GM23248 (cell line): ENCODE data around the gene LRRC73. TPM values are rescaled to one million over a fixed set of nuclear protein-coding genes. Genes with fewer than 3 reads are reported as not detected.

Experiments
- DNase-seq: peaks from one replicate; pipeline ENCODE4 v3.0.0-alpha.2; 2015
- H2AFZ ChIP-seq: fragments of 200-600 bp; sonication (generic); 2 replicates; pipeline ENCODE4 v1.6.1; 2016; ENCODE audit warnings: antibody characterized with exemption
- H3F3A ChIP-seq: fragments of 200-600 bp; sonication (generic); 2 replicates; pipeline ENCODE4 v1.6.1; 2016; ENCODE audit warnings: mild to moderate bottlenecking, antibody characterized with exemption, mixed run types; ENCODE audit not compliant: insufficient read depth
- H3K27ac ChIP-seq: fragments of 200-600 bp; sonication (generic); 2 replicates; pipeline ENCODE4 v1.5.1; 2016; ENCODE audit warnings: mild to moderate bottlenecking
- H3K27me3 ChIP-seq: fragments of 200-600 bp; sonication (generic); replicated peaks from 2 replicates; pipeline ENCODE4 v1.6.1; 2016; ENCODE audit warnings: mild to moderate bottlenecking; ENCODE audit not compliant: insufficient read depth
- H3K36me3 ChIP-seq: fragments of 200-600 bp; sonication (generic); 2 replicates; pipeline ENCODE4 v1.6.1; 2016; ENCODE audit warnings: low read depth, mild to moderate bottlenecking
- H3K4me1 ChIP-seq: fragments of 200-600 bp; sonication (generic); 2 replicates; pipeline ENCODE4 v1.6.1; 2016; ENCODE audit warnings: mild to moderate bottlenecking; ENCODE audit not compliant: insufficient read depth
- H3K4me2 ChIP-seq: fragments of 200-600 bp; sonication (generic); one replicate; pipeline ENCODE4 v1.6.1; 2016; ENCODE audit warnings: mild to moderate bottlenecking; ENCODE audit not compliant: unreplicated experiment
- H3K4me3 ChIP-seq: fragments of 200-600 bp; sonication (generic); 2 replicates; pipeline ENCODE4 v1.5.1; 2016; ENCODE audit warnings: mild to moderate bottlenecking
- H3K79me2 ChIP-seq: fragments of 200-600 bp; sonication (generic); 2 replicates; pipeline ENCODE4 v1.6.1; 2016; ENCODE audit warnings: mild to moderate bottlenecking; ENCODE audit not compliant: insufficient read depth
- H3K9ac ChIP-seq: fragments of 200-600 bp; sonication (generic); 2 replicates; pipeline ENCODE4 v1.6.1; 2016; ENCODE audit warnings: mild to moderate bottlenecking
- H3K9me2 ChIP-seq: fragments of 200-600 bp; sonication (generic); 2 replicates; pipeline ENCODE4 v1.6.1; 2016; ENCODE audit warnings: mixed run types, mild to moderate bottlenecking, moderate library complexity; ENCODE audit not compliant: insufficient read depth
- H3K9me3 ChIP-seq: fragments of 200-600 bp; sonication (generic); one replicate; pipeline ENCODE4 v1.6.1; 2017; ENCODE audit warnings: low read depth
- H4K20me1 ChIP-seq: fragments of 200-600 bp; sonication (generic); 2 replicates; pipeline ENCODE4 v1.6.0; 2016; ENCODE audit not compliant: insufficient read depth
- EZH2 ChIP-seq: fragments of 200-600 bp; sonication (generic); IDR thresholded peaks from 2 replicates; pipeline ENCODE4 v1.6.1; 2018; ENCODE audit warnings: antibody characterized with exemption, mild to moderate bottlenecking; ENCODE audit not compliant: insufficient read depth, poor library complexity, severe bottlenecking
- EZH2phosphoT487 ChIP-seq: fragments of 200-600 bp; sonication (generic); IDR thresholded peaks from 2 replicates; pipeline ENCODE4 v1.6.1; 2018; ENCODE audit warnings: antibody characterized with exemption, moderate library complexity, mild to moderate bottlenecking, low read depth; ENCODE audit not compliant: insufficient read depth
- WGBS, 2 experiments: methylation state at CpG; one replicate each; pipeline ENCODE4 v1.1.6; 2015 to 2017; ENCODE audit warnings: low lambda C conversion rate in 2 of 2, low coverage in 1 of 2; ENCODE audit errors: missing lambda C conversion rate in 2 of 2; 5-methylcytosine and 5-hydroxymethylcytosine counted together
- in situ Hi-C: fragments of 300-500 bp; cut with MboI; formaldehyde crosslinking; loops from 2 replicates; pipeline ENCODE4 v1.15.0; 2020
- polyA plus RNA-seq: library from polyadenylated mRNA; unstranded; fragments of >200 nt; fragmentation: Nextera tagmentation; extraction: Ambion mirVana; gene quantifications from 2 replicates; pipeline ENCODE4 v1.2.1, GENCODE V29; 2016
- small RNA-seq: library from RNA; depleted of rRNA; stranded (forward); fragments of <200 nt; gene quantifications from one replicate; pipeline ENCODE3, GENCODE V24; 2014; ENCODE audit warnings: low read depth, low replicate concordance
- total RNA-seq: library from RNA; depleted of rRNA; stranded (reverse); fragments of >200 nt; shearing (Covaris generic); gene quantifications from 2 replicates; pipeline ENCODE4 v1.2.3, GENCODE V29; 2014; rRNA removed

LRRC73 gene
- total and polyA plus RNA-seq, 2 experiments from 2014 or later = 1.0 to 1.6 TPM

GRCh38 chr6:43457643-43458042 is 52.5 kb downstream of the LRRC73 start:
- Histone ChIP-seq H3K9ac (no peak overlapping the region), H3K27me3 (peaks cover 4% of the 10 kb centered on the region; the same call in 1 of the 2 replicates), H3K36me3 (no peaks in the 10 kb centered on the region), H3K9me2 (no peaks in the 10 kb centered on the region), H3K9me3 (no peaks in the 10 kb centered on the region), H4K20me1 (no peaks in the 10 kb centered on the region), H3K79me2 (no peaks in the 10 kb centered on the region), H3K27ac (no peak overlapping the region), H3K4me2 (no peak overlapping the region), H3F3A (peaks cover 9% of the 10 kb centered on the region; the same call in 1 of the 2 replicates), H3K4me3 (no peak overlapping the region), H3K4me1 (no peaks in the 10 kb centered on the region), H2AFZ (no peak overlapping the region)
- TF ChIP-seq EZH2 (no peak), EZH2phosphoT487 (no peak)
- in situ Hi-C loops = loop anchor here (10.0 kb wide), 1 partner anchor 47 kb away; no protein-coding TSS in a partner anchor
- 57 to 62% methylated on average over 8 to 9 of the region's 9 CpGs for WGBS, 2 experiments
- DNase-seq = no peak

Small RNAs within 50 kb of the gene (small RNA-seq; reads per million reads assigned to genes)
- not detected for gene RF00426
- not detected for gene RNU6-1113P

Other genes starting within 250 kb of the LRRC73 start
- not detected in 2 replicates for gene SLC22A7, start 212.1 kb downstream of the LRRC73 start, total RNA-seq
- not detected in 2 replicates for gene SLC22A7, start 212.1 kb downstream of the LRRC73 start, polyA plus RNA-seq
- gene CRIP3, start 201.5 kb downstream of the LRRC73 start, total RNA-seq = not detected in 2 replicates
- gene CRIP3, start 201.5 kb downstream of the LRRC73 start, polyA plus RNA-seq = 0.39 TPM in 1 of 2 replicates, not detected in the other
- gene ZNF318, start 140.7 kb downstream of the LRRC73 start, total RNA-seq = 10.7 TPM in 2 replicates
- 4.1 and 4.6 TPM in 2 replicates for gene ZNF318, start 140.7 kb downstream of the LRRC73 start, polyA plus RNA-seq
- gene ABCC10, start 82.8 kb downstream of the LRRC73 start, total RNA-seq = 18.2 and 21.3 TPM in 2 replicates
- gene ABCC10, start 82.8 kb downstream of the LRRC73 start, polyA plus RNA-seq = 20.0 and 21.0 TPM in 2 replicates
- 0.51 and 0.76 TPM in 2 replicates for gene DLK2, start 54.8 kb downstream of the LRRC73 start, total RNA-seq
- 0.66 and 1.4 TPM in 2 replicates for gene DLK2, start 54.8 kb downstream of the LRRC73 start, polyA plus RNA-seq
- gene TJAP1, start 32.8 kb downstream of the LRRC73 start, total RNA-seq = 17.7 and 32.9 TPM in 2 replicates
- gene TJAP1, start 32.8 kb downstream of the LRRC73 start, polyA plus RNA-seq = 12.7 and 16.0 TPM in 2 replicates
- 252 and 263 TPM in 2 replicates for gene YIPF3, start 6.6 kb upstream of the LRRC73 start, total RNA-seq
- 190 and 196 TPM in 2 replicates for gene YIPF3, start 6.6 kb upstream of the LRRC73 start, polyA plus RNA-seq
- gene POLR1C, start 6.7 kb upstream of the LRRC73 start, total RNA-seq = 24.9 and 38.7 TPM in 2 replicates
- gene POLR1C, start 6.7 kb upstream of the LRRC73 start, polyA plus RNA-seq = 38.1 and 39.5 TPM in 2 replicates
- gene XPO5, start 65.7 kb upstream of the LRRC73 start, total RNA-seq = 27.6 and 29.5 TPM in 2 replicates
- 17.9 and 18.8 TPM in 2 replicates for gene XPO5, start 65.7 kb upstream of the LRRC73 start, polyA plus RNA-seq
- gene POLH, start 65.8 kb upstream of the LRRC73 start, total RNA-seq = 27.6 and 28.6 TPM in 2 replicates
- gene POLH, start 65.8 kb upstream of the LRRC73 start, polyA plus RNA-seq = 23.0 and 25.3 TPM in 2 replicates
- gene GTPBP2, start 118.9 kb upstream of the LRRC73 start, total RNA-seq = 80.7 and 88.3 TPM in 2 replicates
- 15.5 and 15.9 TPM in 2 replicates for gene GTPBP2, start 118.9 kb upstream of the LRRC73 start, polyA plus RNA-seq
- 33.1 and 33.9 TPM in 2 replicates for gene MAD2L1BP, start 125.5 kb upstream of the LRRC73 start, total RNA-seq
- gene MAD2L1BP, start 125.5 kb upstream of the LRRC73 start, polyA plus RNA-seq = 32.9 and 34.2 TPM in 2 replicates
- gene RSPH9, start 134.7 kb upstream of the LRRC73 start, total RNA-seq = 0.11 TPM in 1 of 2 replicates, not detected in the other
- gene RSPH9, start 134.7 kb upstream of the LRRC73 start, polyA plus RNA-seq = 1.2 and 1.3 TPM in 2 replicates
- gene MRPS18A, start 177.4 kb upstream of the LRRC73 start, total RNA-seq = 21.0 and 33.7 TPM in 2 replicates
- gene MRPS18A, start 177.4 kb upstream of the LRRC73 start, polyA plus RNA-seq = 39.2 and 43.4 TPM in 2 replicates